NB4 (cell line): ENCODE data around the gene ARHGEF12.

Experiments
- DNase-seq: peaks from one replicate; pipeline ENCODE4 v3.0.0; 2010; ENCODE audit warnings: low read depth
- H3K4me3 ChIP-seq: one replicate; pipeline ENCODE4 v1.5.1; 2011; ENCODE audit warnings: mild to moderate bottlenecking, low read depth, low read length, moderate library complexity
- MAX ChIP-seq: IDR thresholded peaks from 2 replicates; pipeline ENCODE4 v1.6.1; 2011; ENCODE audit warnings: low read depth, low read length
- MYC ChIP-seq: IDR thresholded peaks from 2 replicates; pipeline ENCODE4 v1.6.1; 2011; ENCODE audit warnings: low read depth, low read length
- POLR2A ChIP-seq: IDR thresholded peaks from 2 replicates; pipeline ENCODE4 v1.6.1; 2011; ENCODE audit warnings: mild to moderate bottlenecking; ENCODE audit not compliant: insufficient read length; ENCODE audit errors: extremely low read depth
- TF ChIP-seq, protein P1 (sequence below): IDR thresholded peaks from one replicate; pipeline ENCODE4 v1.5.1; 2012; ENCODE audit warnings: low read depth, low read length

Gene ARHGEF12

GRCh38 chr11:120494595-120494994, 158.4 kb downstream of the ARHGEF12 start:
- DNase-seq: no peak
- TF ChIP-seq, protein P1, sequence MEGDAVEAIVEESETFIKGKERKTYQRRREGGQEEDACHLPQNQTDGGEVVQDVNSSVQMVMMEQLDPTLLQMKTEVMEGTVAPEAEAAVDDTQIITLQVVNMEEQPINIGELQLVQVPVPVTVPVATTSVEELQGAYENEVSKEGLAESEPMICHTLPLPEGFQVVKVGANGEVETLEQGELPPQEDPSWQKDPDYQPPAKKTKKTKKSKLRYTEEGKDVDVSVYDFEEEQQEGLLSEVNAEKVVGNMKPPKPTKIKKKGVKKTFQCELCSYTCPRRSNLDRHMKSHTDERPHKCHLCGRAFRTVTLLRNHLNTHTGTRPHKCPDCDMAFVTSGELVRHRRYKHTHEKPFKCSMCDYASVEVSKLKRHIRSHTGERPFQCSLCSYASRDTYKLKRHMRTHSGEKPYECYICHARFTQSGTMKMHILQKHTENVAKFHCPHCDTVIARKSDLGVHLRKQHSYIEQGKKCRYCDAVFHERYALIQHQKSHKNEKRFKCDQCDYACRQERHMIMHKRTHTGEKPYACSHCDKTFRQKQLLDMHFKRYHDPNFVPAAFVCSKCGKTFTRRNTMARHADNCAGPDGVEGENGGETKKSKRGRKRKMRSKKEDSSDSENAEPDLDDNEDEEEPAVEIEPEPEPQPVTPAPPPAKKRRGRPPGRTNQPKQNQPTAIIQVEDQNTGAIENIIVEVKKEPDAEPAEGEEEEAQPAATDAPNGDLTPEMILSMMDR: no peak
- TF ChIP-seq MYC: no peak
- H3K4me3 ChIP-seq: no peak overlapping the region

DNA sequence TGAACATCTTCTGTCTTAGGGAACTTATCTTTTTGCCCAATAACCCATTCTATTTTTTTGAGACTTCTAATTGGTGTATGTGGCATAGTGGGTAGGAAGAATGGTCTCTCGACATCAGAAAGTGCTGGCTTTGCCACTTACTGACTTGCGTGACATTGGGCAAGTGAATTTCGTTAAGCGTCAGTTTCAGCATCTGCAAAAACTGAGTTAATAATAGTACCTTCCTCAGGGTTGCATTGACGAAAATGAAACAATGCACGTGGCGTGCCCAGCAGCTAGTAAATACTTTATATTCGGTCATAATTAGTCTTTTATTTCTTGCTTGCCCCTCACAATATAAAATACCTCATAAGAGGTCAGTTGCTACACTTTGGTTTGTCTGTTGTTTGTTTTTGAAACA, 162.9 kb downstream of the ARHGEF12 start:
- TF ChIP-seq, protein P1: no peak
- no peak for TF ChIP-seq MYC
- no peak for TF ChIP-seq MAX
- TF ChIP-seq POLR2A: no peak
- no peak for DNase-seq
- no peak overlapping the region for H3K4me3 ChIP-seq

DNA sequence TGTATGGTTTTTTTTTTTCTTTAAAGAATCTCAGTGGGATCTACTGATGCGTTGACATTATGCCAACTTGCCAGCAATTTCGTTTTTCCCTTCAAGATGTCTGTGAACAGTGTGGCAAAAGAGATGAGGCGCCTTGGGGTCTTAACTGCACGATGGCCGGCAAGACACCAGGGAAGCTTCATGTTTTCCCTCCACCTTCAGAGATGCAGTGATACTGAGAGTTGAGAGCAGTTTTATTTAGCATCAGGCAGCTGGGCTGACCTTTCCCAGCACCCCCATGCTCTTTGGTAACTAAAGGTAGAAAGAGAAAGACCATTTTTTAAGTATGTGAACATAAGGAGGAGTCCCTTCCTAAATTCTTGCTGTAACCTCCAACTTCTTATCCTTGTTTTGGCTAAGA, 163.6 kb downstream of the ARHGEF12 start:
- H3K4me3 ChIP-seq: no peak overlapping the region
- no peak for DNase-seq
- no peak for TF ChIP-seq POLR2A
- no peak for TF ChIP-seq MYC
- TF ChIP-seq, protein P1: no peak
- no peak for TF ChIP-seq MAX

GRCh38 chr11:120500414-120501071, 164.3 kb downstream of the ARHGEF12 start:
- H3K4me3 ChIP-seq: no peak overlapping the region
- DNase-seq: no peak
- TF ChIP-seq POLR2A: no peak
- TF ChIP-seq MAX: no peak
- no peak for TF ChIP-seq MYC
- TF ChIP-seq, protein P1: no peak

DNA sequence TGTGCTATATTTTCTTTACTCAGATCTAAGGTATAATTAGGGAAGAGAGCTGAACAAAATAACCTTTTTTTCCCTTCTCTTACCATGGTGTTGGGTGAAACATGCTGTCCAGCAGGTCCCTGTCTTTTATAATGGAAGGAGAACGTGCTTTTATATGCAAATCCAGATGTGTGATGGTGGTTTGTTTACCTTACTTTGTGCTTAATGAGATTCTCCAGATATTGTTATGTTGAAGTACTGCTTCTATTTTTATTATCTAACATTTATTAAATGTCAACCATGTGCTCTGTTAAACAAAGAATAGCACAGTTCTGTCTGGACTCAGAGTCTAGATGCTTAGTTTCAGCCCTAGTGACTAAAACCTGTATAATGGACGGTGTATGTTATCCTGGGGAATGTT, 165.2 kb downstream of the ARHGEF12 start:
- no peak for DNase-seq
- H3K4me3 ChIP-seq: no peak overlapping the region
- TF ChIP-seq POLR2A (no peak), MAX (no peak), MYC (no peak)
- TF ChIP-seq, protein P1: no peak
